GM19455 (cell line): Measurements from ENCODE around the gene MMP14.
"Not testable (repeated sequence)": the region's sequence is repeated elsewhere in the genome, so short reads cannot be mapped to it uniquely, and the experiment has no call there.

Experiments used
- ATAC-seq: cut with Tn5 transposase; IDR thresholded peaks from one replicate; pipeline ENCODE4 v1.9.1; 2021; ENCODE audit not compliant: unreplicated experiment

The MMP14 gene

DNA sequence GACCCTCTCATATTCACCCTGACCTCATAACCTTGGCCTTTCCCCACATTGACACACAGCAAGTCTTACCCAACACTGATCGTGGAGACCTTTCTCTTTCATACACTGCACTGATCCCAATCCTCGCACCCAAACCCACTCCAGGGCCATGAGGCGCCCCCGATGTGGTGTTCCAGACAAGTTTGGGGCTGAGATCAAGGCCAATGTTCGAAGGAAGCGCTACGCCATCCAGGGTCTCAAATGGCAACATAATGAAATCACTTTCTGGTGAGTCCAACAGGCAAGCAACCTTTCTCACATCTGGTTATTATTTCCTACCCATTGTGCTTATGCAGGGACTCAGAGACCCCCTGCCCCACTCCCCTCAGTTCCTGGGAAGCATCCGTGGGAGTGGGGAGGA lies 5.4 kb downstream of the MMP14 start:
- ATAC-seq, result no peak

- no peak for ATAC-seq
Observed at GRCh38 chr14:22842211-22843122, 6.1 kb downstream of the MMP14 start.

GRCh38 chr14:22843123-22843925 lies 6.9 kb downstream of the MMP14 start:
- ATAC-seq, result no peak

DNA sequence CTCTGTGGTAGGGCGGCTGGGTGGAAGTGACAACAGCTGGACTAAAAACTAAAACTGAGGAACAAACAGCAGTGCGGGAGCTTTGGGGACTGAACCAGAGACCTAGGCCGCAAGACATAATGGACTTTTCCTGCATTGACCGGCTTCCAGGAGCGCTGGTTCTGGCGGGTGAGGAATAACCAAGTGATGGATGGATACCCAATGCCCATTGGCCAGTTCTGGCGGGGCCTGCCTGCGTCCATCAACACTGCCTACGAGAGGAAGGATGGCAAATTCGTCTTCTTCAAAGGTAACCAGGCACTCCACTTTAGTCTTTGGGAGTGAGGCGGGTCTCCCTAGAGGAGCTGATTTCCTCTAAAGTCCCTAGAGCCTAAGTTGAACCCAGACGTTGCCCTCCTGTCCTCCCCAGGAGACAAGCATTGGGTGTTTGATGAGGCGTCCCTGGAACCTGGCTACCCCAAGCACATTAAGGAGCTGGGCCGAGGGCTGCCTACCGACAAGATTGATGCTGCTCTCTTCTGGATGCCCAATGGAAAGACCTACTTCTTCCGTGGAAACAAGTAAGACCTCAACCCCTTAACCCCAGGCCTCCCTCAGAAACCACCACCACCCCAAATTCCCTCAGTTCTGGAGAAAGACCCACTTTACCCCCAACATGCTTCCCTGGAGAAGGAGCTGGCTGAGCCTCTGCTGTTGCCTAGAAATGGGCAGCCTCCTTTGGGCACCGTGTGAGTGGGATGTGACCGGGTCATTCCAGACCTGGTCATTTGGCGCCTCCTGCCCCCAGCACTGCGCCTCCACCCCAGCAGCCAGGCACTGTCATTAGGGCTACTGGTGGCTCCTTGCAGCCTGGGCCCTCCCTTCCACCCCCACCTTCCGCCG lies 8.1 kb downstream of the MMP14 start:
- ATAC-seq, result no peak

- no peak for ATAC-seq
Observed at GRCh38 chr14:22845103-22845394, 8.7 kb downstream of the MMP14 start.

DNA sequence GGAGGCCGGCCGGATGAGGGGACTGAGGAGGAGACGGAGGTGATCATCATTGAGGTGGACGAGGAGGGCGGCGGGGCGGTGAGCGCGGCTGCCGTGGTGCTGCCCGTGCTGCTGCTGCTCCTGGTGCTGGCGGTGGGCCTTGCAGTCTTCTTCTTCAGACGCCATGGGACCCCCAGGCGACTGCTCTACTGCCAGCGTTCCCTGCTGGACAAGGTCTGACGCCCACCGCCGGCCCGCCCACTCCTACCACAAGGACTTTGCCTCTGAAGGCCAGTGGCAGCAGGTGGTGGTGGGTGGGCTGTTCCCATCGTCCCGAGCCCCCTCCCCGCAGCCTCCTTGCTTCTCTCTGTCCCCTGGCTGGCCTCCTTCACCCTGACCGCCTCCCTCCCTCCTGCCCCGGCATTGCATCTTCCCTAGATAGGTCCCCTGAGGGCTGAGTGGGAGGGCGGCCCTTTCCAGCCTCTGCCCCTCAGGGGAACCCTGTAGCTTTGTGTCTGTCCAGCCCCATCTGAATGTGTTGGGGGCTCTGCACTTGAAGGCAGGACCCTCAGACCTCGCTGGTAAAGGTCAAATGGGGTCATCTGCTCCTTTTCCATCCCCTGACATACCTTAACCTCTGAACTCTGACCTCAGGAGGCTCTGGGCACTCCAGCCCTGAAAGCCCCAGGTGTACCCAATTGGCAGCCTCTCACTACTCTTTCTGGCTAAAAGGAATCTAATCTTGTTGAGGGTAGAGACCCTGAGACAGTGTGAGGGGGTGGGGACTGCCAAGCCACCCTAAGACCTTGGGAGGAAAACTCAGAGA lies 9.6 kb downstream of the MMP14 start:
- ATAC-seq, result no peak

- no peak for ATAC-seq
Observed at GRCh38 chr14:22846811-22847307, 10.5 kb downstream of the MMP14 start.

DNA sequence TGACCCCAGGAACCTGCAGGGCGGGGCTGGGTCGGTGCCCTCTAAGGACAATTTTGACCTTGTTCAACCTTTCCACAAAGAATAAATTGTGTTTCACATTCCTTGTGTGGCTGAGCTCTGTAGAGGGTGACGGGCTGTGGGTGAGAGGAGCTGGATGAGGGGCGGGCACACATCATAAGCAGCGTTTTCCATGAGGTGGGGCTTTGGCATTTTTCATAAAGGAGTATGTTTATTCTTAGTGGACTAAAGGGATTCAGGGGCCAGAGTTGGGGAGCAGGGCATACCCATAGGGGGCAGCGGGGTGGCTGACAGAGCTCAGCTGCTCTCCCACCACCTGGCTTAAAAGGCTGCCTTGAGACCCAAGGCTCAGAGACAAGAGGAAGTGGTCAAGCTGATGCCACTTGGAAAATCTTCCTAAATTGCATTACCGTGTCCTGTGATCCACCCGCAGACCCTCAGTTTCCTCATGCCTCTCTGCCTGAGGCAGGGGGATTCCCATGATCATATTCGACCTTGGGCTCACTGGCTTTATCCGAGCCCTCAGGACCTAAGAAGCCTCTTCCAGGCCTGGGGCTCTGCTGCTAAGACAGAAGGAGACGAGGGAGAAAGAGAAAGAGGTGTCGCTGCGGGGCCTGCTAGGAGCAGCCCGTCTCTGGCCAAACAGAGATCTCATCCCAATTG lies 11.4 kb downstream of the MMP14 start:
- ATAC-seq, result no peak

GRCh38 chr14:22848351-22849164 lies 12.2 kb downstream of the MMP14 start:
- no peak for ATAC-seq

DNA sequence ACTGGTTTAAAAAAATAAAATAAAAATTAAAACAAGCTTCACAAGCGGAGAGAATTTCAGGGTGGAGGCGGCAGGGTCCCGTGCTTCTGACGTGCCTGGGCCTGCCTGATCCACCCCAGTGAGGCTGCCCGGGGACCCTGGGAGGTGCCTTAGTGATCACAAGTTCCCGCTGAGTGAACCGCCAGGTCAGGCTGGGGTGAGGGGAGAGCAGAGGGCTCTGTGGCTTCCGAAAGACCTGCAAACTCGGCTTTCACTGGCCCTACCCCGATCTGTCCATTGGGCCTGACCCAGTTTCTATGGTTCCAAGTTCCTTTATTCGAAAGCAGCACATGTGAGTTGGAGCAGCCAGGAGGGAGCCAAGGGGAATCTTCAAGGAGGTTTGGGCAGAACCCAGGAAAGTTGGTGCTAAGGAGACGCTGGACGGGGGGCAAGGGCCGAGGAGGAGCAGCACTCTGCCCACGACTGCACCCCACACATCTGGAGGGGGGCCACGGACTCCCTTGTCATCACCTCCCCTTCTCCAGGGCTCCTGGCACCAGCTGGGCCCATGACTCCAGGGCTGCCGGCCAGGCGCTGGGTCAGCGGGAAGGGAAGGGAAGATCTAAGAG lies 12.9 kb downstream of the MMP14 start:
- no peak for ATAC-seq

- no peak for ATAC-seq
Observed at GRCh38 chr14:22850944-22851764, 14.8 kb downstream of the MMP14 start.

- ATAC-seq, result not testable (repeated sequence)
Observed at GRCh38 chr14:22852178-22852577, 15.8 kb downstream of the MMP14 start.

GRCh38 chr14:22852599-22852939 lies 16.2 kb downstream of the MMP14 start:
- no peak for ATAC-seq

GRCh38 chr14:22852940-22853767 lies 16.8 kb downstream of the MMP14 start:
- ATAC-seq, result peak; percentile 86

DNA sequence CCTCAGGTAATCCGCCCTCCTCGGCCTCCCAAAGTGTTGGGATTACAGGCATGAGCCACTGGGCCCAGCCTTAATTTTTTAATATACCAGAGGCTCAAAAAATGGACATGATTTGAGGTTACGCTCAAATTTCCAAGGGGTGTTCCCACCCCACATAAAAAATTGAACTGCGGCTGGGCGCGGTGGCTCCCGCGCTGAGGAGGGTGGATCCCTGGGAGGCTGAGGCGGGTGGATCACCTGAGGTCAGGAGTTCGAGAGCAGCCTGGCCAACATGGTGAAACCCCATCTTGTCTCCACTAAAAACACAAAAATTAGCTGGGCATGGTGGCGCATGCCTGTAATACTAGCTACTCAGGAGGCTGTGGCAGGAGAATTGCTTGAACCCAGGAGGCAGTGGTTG lies 17.9 kb downstream of the MMP14 start:
- ATAC-seq, result not testable (repeated sequence)

DNA sequence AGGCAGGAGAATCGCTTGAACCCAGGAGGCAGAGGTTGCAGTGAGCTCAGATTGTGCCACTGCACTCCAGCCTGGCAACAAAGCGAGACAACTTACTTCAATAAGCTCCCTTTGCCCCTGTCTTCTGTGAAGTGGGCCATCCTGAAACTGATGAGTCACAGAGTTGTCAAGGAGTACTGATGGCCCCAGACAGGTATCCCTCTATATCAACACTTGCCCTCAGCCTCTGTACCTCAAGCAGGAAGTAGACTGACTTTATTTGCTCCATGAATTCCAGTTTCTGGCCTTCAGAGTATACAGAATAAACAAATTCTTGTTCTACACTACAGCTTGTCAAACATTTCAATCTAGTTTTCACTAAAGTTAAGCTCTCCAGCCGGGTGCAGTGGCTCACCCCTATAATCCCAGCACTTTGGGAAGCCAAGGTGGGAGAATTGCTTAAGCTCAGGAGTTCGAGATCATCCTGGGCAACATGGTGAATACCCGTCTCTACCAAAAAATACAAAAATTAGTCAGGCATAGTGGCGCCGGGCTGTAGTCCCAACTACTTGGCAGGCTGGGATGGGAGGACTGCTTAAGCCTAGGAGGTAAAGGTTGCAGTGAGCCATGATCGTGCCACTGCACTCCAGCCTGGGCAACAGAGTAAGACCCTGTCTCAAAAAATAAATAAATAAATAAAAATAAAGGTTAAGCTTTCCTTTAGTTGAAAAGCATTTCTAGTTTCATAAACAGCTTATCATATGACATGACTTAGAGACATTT lies 18.8 kb downstream of the MMP14 start:
- no peak for ATAC-seq
